ENCODE data around the gene SNRPA.
"Not testable (repeated sequence)": the region's sequence is repeated elsewhere in the genome, so short reads cannot be mapped to it uniquely, and the experiment has no call there.

SNRPA gene

DNA sequence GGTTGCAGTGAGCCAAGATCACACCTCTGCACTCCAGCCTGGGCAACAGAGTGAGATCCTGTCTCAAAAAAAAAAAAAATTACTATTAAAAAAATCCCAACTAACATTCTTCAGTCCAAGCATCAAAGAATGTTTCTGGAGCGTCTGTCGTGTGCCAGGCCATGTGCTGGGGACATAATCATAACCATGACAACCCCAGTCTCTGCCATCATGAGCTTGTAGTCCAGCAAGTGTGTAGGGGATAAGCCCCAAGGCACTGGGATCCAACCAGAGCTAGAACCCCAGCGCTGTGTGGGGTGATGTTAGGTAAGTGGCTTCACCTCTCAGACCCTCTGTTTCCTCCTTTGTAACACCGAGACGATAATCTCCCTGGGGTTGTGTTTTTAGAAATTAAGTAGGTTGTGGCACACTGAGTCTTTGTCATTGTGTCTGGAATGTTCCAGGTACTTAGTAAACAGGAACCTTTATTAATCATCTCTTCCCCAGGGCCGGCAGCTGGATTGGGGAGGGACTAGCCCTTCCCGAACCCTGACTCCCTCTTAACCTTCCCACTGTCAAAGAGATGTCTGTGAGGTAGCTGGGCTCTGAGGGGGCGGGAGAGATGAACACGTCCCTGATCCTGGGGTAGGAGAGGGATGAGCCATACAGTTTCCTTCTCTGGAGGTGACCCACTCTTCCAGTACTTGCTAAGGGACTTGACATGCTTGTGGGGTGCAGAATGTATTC lies 28.9 kb upstream of the SNRPA start:
- no peak for DNase-seq (ENCODE audit: low spot score)

DNA sequence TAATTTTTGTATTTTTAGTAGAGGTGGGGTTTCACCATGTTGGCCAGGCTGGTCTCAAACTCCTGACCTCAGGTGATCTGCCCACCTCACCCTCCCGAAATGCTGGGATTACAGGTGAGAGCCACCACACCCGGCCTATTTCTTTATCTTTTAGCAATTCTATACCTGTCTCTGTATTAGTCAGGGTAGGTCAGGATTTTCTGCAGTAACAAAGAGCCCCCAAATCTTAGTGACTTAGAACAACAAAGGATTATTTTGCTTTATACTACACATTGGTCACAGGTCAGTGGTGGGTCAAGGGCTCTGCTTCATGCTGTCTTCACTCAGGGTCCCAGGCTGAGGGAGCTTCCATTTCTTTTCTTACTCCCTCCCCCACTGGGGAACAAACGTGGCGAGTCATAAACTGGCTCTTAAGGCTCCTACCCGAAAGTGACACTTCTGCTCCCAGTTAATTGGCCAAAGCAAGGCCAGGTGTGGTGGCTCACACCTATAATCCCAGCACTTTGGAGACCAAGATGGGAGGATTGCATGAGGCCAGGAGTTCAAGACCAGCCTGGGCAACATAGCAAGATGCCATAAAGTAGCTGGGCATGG lies 27.2 kb upstream of the SNRPA start:
- no peak for DNase-seq (ENCODE audit: low spot score)

DNA sequence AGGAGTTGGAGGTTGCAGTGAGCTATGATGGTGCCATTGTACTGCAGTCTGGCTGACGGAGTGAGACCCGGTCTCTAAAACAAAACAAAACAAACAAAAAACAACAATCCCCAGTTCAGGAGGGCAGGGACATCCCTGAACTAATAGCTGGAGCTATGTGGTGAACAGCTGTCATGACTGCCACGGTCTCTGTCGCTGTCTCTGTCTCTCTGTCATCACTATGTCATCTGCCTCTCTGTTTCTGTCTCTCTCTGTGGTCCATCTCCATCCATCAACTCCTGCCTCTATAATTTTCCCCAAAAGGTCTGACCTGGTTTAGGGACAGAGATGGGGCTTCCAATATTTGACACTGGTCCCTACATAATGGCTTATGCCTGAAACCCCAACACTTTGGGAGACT lies 26.7 kb upstream of the SNRPA start:
- no peak for DNase-seq (ENCODE audit: low spot score)

DNA sequence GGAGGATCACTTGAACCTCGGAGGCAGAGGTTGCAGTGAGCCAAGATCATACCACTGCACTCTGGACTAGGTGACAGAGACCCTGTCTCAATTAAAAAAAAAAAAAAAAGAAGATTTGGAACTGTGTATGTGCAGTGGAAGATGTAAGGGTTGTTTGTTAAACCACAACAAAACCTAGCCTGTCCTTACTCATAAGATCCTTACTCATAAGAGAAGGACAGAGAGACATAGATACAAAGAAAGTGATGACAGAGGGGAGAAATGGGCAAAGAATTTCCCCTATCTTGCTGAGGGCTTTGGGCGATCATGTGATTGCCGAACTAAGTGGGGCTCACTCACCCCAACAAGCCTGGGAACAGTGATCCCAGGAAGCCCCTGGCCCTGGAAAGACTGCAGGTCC lies 26.1 kb upstream of the SNRPA start:
- no peak for DNase-seq (ENCODE audit: low spot score)

DNA sequence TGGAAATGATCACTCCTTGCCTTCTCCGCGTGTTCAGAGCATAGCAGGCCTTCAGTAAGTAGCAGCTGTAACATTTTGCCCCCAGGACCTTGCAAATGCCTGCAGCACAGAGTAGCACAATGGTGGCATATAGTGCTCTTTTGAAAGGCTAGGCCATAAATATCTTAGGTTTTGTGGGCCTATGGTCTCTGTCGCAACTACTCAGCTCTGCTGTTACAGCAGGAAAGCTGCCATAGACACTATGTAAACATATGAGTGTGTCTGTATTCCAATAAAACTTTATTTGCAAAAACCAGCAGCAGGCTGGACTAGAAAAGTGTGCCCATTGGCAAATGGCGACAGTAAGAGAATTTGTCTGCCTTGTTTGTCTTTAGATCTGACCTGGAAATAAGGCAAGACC lies 24.7 kb upstream of the SNRPA start:
- DNase-seq (ENCODE audit: low spot score): no peak

DNA sequence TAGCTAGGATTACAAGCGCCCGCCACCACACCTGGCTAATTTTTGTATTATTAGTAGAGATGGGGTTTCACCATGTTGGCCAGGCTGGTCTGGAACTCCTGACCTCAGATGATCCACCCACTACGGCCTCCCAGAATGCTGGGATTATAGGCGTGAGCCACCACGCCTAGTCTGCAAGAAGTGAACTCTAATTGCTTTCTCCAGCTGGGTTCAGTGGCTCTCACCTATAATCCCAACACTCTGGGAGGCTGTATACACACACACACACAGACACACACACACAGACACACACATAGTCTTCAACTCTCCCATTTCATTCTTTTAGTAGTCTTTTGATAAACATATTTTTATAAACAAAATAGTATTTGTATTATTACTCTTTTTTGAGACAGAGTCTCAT lies 20.9 kb upstream of the SNRPA start:
- not testable (repeated sequence) for DNase-seq (ENCODE audit: low spot score)

DNA sequence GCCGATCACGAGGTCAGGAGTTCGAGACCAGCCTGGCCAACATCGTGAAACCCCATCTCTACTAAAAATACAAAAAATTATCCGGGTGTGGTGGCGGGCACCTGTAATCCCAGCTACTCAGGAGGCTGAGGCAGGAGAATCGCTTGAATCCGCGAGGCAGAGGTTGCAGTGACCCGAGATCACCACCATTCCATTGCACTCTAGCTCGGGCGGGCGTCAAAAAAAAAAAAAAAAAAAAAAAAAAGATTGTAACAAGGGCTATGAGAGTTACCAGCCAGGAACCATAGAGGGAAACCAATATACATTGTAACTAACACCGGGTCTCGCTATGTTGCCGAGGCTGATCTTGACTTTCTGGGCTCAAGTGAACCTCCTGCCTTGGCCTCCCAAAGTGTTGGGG lies 18.7 kb upstream of the SNRPA start:
- not testable (repeated sequence) for DNase-seq (ENCODE audit: low spot score)

DNA sequence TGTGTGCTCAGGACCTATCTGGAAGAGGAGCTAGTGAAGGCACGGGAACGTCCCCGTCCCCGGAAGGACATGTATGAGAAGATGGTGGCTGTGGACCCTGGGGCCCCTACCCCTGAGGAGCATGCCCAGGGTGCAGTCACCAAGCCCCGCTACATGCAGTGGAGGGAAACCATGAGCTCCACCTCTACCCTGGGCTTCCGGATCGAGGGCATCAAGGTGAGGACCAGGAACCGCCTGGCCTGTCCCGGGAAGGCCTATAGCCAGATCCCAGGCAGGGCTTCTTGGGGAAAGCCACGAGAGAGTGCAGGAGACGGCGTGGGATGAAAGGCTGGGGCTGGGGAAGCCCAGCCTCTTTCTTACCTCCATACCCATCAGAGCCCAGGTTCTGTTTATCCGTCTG lies 17.9 kb upstream of the SNRPA start:
- DNase-seq (ENCODE audit: low spot score): no peak

DNA sequence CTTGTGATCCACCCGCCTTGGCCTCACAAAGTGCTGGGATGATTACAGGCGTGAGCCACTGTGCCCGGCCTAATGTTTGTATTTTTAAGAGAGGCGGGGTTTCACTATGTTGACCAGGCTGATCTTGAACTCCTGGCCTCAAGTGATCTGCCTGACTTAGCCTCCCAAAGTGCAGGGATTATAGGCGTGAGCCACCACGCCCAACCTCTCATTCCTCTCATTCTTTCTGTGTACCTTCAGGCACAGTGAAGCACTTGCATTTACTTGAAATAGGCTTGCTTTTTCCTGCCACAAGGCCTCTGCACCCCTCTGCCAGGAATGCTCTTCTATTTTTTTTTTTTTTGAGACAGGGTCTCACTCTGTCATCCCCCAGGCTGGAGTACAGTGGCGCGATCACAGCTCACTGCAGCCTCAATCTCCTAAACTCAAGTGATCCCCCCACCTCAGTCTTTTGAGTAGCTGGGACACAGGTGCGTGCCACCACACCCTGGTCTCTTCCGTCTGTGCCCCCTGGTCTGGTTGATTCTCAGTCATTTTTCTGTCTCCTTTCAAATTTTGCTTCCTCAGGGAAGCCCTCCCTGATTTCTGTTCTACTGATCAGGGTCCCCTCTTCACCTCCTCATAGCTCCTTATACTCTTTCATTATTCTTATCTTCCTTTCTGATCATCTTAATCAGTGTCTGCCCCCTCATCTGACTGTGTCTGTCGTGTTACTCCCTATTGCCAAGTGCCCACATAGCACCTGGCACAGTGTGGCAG lies 15.8 kb upstream of the SNRPA start:
- DNase-seq (ENCODE audit: low spot score): no peak

DNA sequence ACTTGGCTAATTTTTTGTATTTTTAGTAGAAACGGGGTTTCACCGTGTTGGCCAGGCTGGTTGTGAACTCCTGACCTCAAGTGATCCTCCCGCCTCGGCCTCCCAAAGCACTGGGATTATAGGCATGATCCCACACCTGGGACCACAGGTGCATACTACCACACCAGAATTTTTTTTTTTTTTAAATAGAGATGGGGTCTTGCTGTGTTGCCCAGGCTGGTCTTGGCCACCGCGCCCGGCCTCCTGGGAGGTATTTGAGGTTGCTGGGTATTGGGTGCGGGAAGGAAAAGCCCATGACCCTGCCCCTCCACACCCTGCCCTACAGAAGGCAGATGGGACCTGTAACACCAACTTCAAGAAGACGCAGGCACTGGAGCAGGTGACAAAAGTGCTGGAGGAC lies 14.3 kb upstream of the SNRPA start:
- DNase-seq (ENCODE audit: low spot score): no peak

DNA sequence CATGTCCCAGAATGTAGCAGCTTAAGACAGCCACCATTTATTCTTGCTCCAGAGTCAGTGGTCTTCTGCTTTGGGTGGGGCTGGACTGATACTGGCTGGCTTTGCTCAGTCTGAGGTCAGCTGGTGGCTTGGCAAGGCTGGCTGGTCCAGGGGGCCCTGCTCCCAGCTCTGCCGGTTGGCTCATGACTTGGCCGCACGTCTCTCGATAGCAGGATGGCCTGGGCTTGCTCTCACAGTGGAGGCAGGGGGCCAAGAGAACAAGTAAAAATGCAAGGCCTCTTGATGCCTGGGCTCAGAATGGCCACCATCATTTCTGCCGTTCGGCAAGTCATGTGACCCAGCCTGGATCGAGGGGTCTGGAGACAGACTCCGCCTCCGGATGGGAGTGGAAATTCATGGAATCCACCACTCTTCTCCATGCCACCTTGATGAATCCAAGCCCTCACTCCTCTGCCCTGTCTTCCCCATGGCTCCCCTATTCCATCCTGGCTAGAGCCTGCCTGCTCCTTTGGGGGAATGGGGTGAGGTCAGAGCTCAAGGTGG lies 13.8 kb upstream of the SNRPA start:
- no peak for DNase-seq (ENCODE audit: low spot score)

DNA sequence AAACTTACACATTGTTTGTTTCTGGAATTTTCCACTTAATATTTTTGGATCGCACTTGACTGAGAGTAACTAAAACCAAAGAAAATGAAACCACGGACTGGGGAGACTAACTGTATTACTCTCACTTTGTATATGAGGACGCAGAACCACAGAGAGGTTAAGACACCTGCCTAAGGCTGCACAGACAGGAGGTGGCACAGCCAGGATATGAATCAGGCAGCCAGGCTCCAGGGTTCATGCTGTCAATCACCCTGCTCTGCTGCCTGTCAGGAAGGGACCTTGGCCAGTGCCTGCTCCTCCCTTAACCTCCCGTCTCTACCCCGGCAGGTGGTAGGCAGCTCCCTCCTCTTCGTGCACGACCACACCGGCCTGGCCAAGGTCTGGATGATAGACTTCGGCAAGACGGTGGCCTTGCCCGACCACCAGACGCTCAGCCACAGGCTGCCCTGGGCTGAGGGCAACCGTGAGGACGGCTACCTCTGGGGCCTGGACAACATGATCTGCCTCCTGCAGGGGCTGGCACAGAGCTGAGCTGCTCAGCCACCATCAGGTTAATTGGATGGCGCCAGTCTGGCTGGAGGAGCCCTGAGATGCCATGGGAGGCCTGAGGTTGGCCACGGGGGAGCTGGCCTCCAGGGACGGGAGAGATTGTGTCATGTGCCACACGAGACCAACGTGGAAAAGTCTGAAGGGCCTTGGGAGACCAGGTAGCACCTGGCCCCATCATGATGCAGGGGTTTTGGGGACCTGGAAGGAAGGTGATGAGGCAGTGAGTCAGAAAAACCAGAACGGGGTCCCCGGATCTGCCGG lies 11.8 kb upstream of the SNRPA start:
- no peak for DNase-seq (ENCODE audit: low spot score)

DNA sequence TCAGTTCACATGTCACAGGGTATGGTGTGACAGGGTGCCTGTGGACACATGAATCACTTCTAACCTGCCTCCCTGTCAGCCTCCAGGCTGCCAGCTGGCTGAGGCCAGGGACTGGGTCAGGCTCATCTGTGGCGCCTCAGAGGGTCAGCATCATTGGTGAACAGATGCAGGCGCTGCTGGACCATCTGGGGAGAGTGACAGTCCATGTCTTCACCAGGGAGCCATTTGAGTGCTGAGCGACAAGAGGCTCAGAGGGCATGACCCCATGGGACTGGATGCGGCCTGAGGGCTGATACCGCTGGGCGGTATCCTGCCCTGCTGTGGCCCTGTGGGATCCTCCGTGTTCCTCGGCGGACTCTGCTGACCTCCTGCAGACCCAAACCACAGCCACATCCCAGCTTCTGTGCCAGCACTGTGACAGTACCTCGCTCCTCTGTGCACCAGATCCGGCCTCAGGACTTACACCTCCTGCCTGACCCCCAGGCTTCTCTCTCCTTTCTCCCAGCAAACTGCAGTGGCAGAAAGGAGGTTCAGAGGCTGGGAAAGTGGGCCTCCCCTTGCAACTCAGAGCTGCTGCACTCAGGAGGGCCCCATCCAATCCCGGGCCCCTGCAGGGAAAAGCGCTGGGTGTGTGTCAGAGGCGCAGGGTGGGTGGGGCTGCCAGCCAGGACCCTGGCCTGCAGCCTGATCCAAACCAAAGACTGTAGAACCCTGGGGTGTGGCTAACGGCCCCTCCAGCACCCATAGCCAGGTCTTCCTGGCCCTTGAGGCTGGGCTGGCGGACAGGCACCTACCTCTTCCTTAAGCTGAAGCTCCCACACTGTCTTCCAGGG lies 10.9 kb upstream of the SNRPA start:
- no peak for DNase-seq (ENCODE audit: low spot score)

DNA sequence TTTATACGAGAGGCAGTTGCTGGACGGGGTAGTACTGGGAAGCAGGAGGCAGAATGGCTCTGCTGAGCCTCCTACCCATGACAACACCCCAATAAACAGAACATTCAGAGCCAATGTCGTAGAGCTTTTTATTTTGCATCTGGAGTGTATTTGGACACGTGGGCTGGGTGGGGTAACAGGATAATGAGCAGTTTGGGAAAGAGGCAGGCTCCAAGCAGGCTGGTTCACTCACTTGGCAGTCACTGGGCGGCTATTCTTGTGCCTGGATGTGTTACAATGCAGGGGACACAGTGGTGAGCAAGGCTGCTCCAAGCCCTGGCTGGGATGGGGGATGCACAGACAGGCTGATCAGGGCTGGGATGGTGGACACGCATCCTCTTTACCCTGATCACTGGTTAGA lies 10.3 kb upstream of the SNRPA start:
- no peak for DNase-seq (ENCODE audit: low spot score)

DNA sequence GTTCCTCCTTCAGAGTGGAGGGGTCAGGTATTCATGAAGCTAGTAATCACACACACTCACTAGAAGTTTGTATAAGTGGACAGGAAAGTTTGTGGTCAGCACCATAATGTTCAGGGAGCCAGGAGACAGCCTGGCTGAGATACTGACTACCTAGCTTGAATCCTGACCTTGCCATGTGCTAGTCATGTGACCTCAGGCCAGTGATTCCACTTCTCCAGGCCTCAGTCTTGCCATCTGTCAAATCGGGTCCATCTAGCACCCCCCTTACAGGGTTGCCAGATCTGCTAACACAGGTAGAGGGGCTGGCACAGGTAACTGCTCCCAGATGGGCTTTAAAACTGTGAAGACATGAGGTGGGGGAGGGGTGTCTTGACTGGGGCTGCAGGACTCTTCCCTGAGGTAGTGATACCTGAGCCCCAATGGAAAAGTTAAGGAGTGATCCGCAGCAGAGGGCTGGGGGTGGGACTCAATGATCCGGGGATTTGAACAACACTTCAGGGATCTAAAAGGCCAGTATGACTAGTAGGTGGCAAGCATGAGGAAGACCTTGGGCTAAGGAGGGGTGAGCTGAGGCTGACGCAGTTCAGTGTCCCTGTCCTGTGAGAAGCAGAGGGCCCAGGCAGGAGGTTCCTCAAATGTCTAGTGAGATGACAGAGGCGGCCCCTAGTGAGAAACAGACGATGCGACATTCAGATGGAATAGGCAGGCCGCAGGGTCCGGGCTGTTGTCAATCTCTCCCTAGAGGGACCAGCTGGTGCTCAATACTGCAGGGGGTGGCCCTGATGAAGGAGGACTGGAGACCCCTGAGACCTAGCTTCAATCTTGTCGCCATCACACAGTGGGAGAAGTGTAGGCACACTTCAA lies 9.2 kb upstream of the SNRPA start:
- no peak for DNase-seq (ENCODE audit: low spot score)

DNA sequence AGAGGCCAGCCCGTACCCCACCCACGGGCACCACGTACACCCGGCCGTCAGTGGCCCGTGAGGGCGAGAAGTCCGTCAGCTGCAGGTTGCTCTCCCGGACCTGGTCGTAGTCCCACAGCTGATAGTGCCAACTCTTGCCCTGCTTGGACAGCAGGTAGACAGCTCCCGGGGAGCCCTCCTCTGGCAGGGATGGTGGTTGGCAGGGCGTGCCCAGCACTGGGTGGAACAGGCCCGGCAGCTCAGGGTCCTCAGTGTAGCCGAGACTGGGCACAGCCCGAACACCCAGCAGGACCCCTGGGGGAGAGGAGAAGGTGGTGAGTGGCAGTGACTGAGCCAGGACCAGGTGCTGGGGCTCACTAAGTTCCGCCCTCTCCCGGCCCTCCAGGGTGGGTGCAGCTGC lies 8.5 kb upstream of the SNRPA start:
- DNase-seq (ENCODE audit: low spot score): no peak

DNA sequence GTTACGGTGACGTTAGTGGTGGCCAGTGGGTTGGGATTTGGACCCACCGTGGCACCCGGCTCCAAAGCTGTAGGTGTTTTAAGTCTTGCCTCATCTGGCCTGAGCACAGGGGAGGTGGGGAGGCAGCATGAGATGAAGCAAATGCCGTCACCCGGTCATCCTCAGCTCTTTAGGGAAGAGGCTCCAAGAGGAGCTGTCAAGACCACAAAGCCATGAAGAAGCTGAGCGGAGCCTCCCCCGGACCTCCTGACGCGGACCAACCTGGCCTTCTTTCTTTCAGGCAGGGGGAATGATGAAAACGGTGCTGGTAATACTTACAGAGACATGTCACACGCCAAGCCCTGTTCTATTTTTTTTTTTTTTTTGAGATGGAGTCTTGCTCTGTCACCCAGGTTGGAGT lies 8.1 kb upstream of the SNRPA start:
- no peak for DNase-seq (ENCODE audit: low spot score)

DNA sequence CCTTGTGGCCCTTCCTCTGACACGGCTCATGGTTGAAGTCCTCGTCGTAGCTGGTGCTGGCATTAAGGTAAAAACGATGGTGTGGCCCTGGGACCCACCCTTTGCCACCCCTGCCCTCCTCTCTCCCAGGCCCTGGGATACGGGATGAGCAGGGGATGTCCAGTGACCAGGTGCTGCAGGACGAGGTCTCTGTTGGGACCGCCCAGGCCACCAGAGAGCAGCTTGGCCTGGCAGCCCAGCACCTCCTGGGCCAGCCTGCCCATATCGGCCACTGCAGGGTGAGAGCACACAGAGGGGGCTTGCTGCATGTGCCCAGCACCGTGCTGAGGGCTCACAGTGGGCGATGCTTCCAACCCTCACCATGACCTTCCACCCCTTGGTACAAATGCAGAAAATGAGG lies 7.1 kb upstream of the SNRPA start:
- no peak for DNase-seq (ENCODE audit: low spot score)

DNA sequence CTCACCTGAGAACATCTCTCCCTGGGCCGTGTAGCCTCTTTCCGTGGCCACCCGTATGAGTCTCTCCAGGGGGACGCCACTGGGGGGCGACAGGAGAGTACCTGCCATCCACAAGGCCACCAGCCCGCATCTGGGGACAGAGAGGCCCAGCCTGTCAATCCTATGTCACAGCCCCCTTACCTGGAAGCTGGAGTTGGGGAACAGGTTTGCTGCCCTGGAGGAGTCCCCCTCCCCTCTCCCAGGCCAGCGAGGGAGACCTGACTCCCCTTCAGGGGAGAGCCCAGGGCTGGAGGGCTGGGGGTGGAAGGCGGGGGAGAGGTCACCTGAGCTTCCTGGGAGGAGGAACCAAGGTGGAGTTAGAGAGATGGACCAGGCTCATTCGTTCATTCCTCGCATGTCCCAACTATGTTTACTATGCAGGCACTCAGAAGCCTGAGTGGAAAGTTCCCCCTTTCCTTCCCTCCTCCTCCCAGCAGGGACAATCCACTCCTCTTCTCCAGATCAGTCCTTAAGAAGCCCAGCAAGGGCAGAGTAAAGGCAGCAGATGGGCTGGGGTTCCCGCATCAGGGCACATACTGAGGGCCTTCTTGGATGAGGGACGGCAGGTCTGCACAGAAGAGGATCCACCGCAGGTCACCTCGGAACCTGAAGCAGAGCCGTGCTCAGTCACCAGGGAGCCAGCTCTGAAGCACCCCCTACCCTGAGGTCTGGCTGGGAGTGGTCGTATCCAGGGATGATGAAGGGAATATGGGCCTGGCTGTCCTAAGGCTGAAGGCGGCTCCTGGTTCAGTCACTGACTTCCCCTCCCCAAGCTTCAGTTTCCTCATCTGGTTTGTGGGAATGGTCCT lies 6.2 kb upstream of the SNRPA start:
- DNase-seq (ENCODE audit: low spot score): no peak

DNA sequence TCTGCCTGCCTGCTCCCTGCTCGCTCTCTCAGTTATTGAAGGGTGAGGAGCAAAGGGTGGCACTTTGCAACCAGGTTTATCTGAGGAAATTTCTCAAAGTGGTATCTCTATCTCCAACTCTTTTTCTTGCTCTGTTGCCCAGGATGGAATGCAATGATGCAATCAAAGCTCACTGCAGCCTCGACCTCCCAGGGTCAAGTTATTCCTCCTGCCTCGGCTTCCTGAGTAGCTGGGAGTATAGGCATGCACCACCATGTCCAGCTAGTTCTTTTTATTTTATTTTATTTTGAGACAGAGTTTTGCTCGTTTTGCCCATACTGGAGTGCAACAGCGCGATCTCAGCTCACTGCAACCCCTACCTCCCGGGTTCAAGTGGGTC lies 5.6 kb upstream of the SNRPA start:
- no peak for DNase-seq (ENCODE audit: low spot score)
